ENCODE data around the gene E2F6. TPM values are rescaled to one million over a fixed set of nuclear protein-coding genes. Genes with fewer than 3 reads are reported as not detected.

E2F6 gene
- total RNA-seq, 1 donor from 2014 or later = 8.9 TPM

DNA sequence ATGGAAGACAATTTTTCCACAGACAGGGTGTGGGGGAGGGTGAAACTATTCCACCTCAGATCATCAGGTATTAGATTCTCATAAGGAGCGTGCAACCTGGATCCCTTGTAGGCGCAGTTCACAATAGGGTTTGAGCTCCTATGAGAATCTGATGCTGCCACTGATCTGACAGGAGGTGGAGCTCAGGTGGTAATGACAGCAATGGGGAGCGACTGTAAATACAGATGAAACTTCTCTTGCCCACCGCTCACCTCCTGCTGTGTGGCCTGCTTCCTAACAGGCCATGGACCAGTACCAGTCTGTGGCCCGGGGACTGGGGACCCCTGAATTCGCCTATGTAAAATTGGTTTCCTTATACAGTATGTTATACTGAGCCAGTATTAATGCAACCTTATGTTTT lies 27.3 kb upstream of the E2F6 start:
- no peak for DNase-seq (ENCODE audit: low read depth in 2 of 2)

DNA sequence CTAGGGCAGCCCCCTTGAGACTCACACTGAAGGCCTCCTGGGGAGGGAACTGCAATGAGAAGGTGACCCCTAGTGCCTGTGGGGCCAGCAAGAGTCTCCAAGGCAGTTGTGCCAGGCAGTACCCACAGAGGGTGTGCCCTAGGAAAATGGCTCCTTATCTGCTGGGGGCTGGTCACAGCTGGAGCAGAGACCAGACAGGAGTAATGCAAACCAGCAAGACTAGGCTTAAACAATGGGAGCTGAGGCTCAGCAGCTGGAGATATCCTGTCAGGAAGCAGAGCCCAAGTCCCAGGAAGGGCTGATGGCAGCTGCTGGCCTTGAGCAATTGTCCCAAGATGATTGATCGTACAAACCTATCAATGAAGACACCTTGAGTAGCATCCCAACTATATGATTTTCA lies 26.8 kb upstream of the E2F6 start:
- DNase-seq (ENCODE audit: low read depth in 2 of 2) = no peak

- no peak for DNase-seq (ENCODE audit: low read depth in 2 of 2)
Measured at GRCh38 chr2:11492244-11492643, 26.3 kb upstream of the E2F6 start.

DNA sequence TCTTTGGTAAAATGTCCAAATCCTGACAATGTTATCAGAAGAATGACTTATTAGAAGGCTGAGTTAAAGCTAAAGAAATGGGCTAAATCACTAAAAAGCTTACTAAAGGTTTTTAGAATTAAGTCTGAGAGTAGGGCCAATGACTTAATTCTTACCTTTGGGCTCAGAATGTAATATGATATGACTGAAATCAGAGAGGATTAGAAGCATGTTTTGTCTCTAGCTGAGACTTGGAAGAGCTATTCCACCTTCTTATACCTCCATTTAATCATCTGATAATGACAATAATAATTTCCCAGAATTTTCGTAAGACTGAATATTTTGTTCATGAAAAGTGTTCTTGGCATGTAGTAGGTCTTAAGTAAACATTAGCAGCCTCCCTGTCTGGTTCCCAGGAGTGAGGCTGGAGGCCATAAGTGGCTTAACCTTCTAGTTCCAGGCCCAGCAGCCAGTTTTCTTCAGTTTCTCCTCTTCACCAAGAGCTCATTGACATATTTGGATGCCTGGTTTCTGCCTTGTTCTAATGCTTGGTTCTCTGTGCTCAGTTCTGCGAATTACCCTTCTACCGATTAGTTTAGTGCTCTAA lies 25.5 kb upstream of the E2F6 start:
- no peak for DNase-seq (ENCODE audit: low read depth in 2 of 2)

DNA sequence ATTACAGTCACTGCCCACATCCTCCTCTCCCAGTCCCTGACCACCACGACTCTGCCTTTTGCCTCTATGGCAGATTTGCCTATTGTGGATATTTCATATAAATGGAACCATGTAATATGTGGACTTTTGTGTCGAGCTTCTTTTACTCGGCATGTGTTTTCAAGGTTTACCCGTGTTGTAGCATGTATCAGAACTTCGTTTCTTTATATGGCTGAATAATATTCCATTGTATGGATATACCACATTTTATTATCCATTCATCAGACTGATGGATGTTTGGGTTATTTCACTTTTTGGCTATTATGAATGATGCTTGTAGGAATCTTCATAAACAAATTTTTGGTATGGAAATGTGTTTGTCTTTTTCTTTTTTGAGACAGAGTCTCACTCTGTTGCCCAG lies 24.2 kb upstream of the E2F6 start:
- no peak for DNase-seq (ENCODE audit: low read depth in 2 of 2)

- DNase-seq (ENCODE audit: low read depth in 2 of 2) = no peak
Measured at GRCh38 chr2:11488809-11489208, 22.8 kb upstream of the E2F6 start.

DNA sequence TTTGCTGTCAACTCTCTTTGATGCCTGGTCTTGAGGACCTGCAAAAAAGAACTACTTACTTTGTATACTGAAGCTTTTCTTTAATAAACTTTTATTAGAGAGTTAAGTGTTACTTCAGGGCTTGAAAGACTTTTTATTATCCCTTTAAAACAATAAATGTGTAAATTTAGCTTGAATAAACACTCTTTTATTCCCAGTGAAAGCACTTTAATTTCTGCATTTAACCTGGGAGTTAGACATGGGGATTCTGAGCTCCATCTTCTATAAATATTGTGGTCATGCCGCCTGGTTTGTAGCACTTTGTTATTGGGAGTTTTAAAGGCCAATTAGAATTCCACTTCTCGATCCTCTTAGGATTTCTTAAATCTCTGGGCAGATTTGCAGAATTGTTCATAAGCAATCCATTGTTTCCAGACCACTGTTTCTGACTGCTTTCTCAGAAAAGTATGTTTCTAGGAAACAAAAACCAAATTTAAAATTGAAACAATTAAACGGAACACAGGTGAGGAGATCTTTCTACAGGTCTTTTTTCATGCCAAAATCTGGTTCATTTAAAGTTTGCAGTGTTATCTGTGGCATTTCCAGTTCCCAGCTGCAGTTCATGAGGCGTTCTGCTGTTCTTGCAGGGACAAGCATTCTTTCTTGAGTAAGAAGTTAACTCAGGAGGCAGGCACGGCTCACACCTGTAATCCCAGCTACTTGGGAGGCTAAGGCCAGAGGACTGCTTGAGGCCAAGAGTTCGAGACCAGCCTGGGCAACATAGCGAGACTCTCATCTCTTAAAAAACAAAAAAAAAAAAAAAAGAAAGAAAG lies 18.1 kb upstream of the E2F6 start:
- DNase-seq (ENCODE audit: low read depth in 2 of 2) = no peak

DNA sequence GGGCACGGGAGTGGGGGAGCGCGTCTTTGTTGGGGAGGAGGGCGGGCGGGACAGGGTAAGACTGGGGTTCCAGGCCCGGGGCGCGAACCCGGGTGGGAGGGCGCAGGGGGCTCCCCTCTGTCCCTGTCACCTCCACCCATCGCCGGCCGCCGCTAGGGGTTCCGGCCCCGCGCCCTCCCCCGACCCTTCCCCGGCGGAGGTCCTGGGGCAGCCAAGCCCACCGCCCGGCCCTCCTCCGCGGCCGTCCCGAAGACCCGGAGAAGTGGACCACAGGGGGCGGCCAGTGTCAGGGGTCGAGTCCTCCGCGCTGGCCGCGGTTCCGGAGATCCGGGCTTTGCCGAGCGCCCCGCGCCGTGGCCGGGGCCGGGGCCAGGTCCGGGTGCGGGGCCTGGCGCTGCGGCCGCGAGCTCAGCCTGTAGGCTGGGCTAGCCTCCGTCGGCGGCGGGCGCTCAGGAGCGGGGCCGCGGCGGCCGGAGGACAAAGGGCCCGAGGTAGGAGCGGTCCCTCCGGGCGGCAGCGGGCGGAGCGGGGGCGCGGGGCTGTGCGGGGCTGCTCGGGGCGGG lies 16.6 kb upstream of the E2F6 start:
- no peak for DNase-seq (ENCODE audit: low read depth in 2 of 2)

GRCh38 chr2:11481789-11482472 lies 16.0 kb upstream of the E2F6 start:
- DNase-seq (ENCODE audit: low read depth in 2 of 2) = no peak

GRCh38 chr2:11481426-11481788 lies 15.4 kb upstream of the E2F6 start:
- no peak for DNase-seq (ENCODE audit: low read depth in 2 of 2)

GRCh38 chr2:11480859-11481258 lies 14.9 kb upstream of the E2F6 start:
- DNase-seq (ENCODE audit: low read depth in 2 of 2) = no peak

DNA sequence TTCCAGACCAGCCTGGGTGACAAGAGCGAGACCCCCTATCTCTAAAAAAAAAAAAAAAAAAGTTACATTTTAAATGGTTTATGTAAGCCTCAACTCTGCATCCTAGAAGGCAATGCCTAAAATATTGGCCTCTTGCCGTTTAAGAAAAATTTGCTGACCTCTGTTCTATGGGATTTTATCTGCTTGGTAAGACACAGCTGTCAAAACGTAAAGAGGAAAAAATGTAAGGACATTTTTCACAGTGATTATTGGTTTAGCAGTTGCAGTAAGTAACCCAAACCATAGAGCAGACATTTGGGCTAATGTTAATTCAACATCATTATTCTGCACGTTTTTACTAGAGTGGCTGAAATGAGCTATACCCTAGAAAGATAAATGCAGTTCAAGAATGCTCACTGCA lies 14.4 kb upstream of the E2F6 start:
- DNase-seq (ENCODE audit: low read depth in 2 of 2) = no peak

GRCh38 chr2:11478899-11479605 lies 13.1 kb upstream of the E2F6 start:
- no peak for DNase-seq (ENCODE audit: low read depth in 2 of 2)

GRCh38 chr2:11477994-11478393 lies 12.0 kb upstream of the E2F6 start:
- peak; percentile 78 to 86 for DNase-seq (ENCODE audit: low read depth in 2 of 2)

DNA sequence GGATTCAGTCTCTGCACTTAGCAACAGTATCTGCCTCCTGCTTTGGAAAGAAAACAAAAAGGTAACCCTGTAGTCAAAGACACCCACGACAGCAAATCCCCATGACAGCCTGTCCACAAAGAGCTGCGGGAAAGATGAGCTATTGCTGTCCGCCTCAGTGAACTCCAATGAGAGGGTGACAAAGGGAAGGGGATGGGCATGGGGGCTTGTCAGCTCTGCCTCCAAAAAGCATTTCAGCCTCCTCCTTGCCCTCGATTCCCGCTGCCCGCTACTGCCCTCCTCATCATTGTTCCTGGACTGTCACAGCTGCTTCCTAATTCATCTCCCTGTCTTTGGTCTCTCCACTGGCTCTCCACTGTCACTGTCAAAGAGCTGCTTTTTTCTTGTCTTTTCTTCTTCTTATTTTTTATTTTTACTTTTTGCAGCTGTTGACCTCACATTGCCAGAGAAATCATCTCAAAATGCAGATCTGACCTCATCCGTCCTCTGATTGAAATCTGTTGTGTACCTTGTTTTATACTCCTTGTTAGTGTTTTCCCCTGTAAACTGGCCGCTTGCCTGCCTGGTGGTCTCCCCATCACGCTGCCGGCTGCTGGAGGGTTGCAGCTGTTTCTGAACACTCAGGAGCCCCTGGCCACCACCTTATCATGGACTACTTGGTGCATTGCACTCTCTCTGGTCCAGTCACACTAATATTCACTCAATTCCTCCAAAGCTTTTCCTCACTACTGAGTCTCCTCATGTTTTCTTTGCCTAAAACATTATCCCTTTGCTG lies 7.9 kb upstream of the E2F6 start:
- no peak for DNase-seq (ENCODE audit: low read depth in 2 of 2)

DNA sequence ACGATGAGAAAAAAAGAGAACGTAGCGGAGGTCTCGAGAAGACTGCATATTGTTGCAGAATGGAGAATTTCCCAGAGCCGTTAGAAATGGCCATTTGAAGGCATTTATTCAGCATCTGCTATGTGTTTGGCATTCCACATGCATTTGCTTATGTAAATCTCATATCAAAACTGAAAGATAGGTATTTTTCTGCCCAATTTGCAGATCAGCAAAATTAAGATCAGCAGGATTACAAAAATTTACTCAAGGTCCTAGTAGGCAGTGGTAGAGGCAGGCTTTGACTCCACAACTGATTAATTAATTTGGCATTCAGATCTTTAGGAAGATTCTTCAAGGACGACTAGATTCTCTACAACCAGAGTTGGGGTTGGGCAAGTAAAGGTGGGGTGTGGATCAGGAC lies 1.8 kb upstream of the E2F6 start:
- no peak for DNase-seq (ENCODE audit: low read depth in 2 of 2)

- DNase-seq (ENCODE audit: low read depth in 2 of 2) = no peak
Measured at GRCh38 chr2:11467129-11467649, 1.2 kb upstream of the E2F6 start.

DNA sequence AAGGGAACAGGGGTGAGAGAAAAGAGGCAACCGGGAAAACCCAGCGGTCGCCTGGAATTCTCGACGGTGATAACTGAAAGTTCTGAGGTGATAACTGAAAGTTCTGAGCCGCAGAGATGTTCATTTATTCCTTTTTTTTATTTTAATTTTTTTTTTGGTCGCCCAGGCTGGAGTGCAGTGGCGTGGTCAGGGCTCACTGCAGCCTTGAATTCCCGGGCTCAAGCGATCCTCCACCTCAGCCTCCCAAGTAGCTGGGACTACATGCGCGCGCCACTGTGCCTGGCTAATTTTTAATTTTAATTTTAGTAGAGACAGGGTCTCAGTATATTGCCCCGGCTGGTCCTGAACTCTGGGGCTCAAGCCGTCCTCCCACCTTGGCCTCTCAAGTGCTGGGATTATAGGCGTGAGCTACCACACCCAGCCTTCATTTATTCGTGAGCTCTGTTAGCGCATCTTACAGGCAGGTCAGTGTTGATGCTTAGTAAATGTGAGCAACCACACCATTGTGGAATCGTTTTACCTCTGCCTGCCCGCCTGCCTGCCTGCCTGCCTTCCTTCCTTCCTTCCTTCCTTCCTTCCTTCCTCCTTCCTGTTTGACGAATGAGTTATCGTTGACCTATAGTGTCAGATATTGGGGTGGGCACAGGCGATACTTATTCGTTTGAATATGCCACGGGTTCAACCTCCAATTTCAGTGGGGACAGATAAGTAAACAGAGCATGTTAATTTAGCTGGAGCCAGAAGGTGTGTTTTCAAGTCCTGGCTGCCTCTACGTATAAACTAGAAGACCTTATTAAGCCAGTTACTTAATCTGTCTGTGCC lies 557 bp upstream of the E2F6 start:
- peak in 1 of 2 donors; percentile 13 for DNase-seq (ENCODE audit: low read depth in 2 of 2)

GRCh38 chr2:11465110-11465484 lies 864 bp downstream of the E2F6 start:
- DNase-seq (ENCODE audit: low read depth in 2 of 2) = no peak

GRCh38 chr2:11459816-11460215 lies 6.1 kb downstream of the E2F6 start:
- DNase-seq (ENCODE audit: low read depth in 2 of 2) = no peak

Data from dermis microvascular lymphatic vessel endothelial cell (primary cell).